H1 (cell line): ENCODE measurements around the gene LLGL2. TPM values are rescaled to one million over a fixed set of nuclear protein-coding genes. Genes with fewer than 3 reads are reported as not detected.

Experiments used
- CTCF ChIA-PET: fragments of 300-600 bp; sonication (Branson Sonifier 250); formaldehyde crosslinking; loops from one replicate; lab custom pipeline; 2021; ENCODE audit not compliant: partially characterized antibody; lab: Charles Lee
- POLR2A ChIA-PET: fragments of 300-600 bp; sonication (Branson Sonifier 250); formaldehyde crosslinking; loops from one replicate; lab custom pipeline; 2021; ENCODE audit warnings: inconsistent platforms; ENCODE audit not compliant: partially characterized antibody; lab: Charles Lee
- DNase-seq, 2 experiments: peaks; one replicate each; pipeline versions ENCODE4 v3.0.0 to v3.0.0-alpha.2; 2010 to 2022; ENCODE audit warnings: low spot score in 2 of 2, low read depth in 1 of 2, mixed read lengths in 1 of 2
- FAIRE-seq: peaks from 2 replicates; lab custom pipeline; 2011; peaks lifted over from hg19 to GRCh38; lab: Jason Lieb, UNC
- H2AFZ ChIP-seq: 2 replicates; pipeline ENCODE4 v1.8.1; 2012; ENCODE audit warnings: low read length, inconsistent platforms
- H2AK5ac ChIP-seq: 2 replicates; pipeline ENCODE4 v1.6.1; 2013; ENCODE audit warnings: low read depth, low read length
- H2BK120ac ChIP-seq: replicated peaks from 2 replicates; pipeline ENCODE3; 2013; ENCODE audit warnings: low read depth, low read length, inconsistent platforms
- H2BK12ac ChIP-seq: 2 replicates; pipeline ENCODE4 v1.6.1; 2013; ENCODE audit warnings: low read depth, low read length
- H2BK15ac ChIP-seq: 2 replicates; pipeline ENCODE4 v1.6.1; 2013; ENCODE audit warnings: low read length
- H2BK20ac ChIP-seq: 2 replicates; pipeline ENCODE4 v1.6.1; 2013; ENCODE audit warnings: low read length
- H2BK5ac ChIP-seq: 2 replicates; pipeline ENCODE4 v1.6.1; 2013; ENCODE audit warnings: low read depth, low read length
- H3K14ac ChIP-seq: 2 replicates; pipeline ENCODE4 v1.6.1; 2013; ENCODE audit warnings: inconsistent platforms; ENCODE audit not compliant: insufficient read length
- H3K18ac ChIP-seq: 2 replicates; pipeline ENCODE4 v1.6.1; 2013; ENCODE audit warnings: low read length; ENCODE audit errors: extremely low read depth
- H3K23ac ChIP-seq: 2 replicates; pipeline ENCODE4 v1.6.1; 2013; ENCODE audit warnings: inconsistent platforms; ENCODE audit not compliant: insufficient read length
- H3K23me2 ChIP-seq: 2 replicates; pipeline ENCODE4 v1.6.1; 2013; ENCODE audit warnings: low read depth, low read length
- H3K27ac ChIP-seq: 2 replicates; pipeline ENCODE4 v1.6.1; 2011; ENCODE audit warnings: low read depth, low read length, inconsistent platforms
- H3K27me3 ChIP-seq, 4 experiments: replicated peaks in 1 of 4; 1 replicate in 1 of 4; 2 replicates in 3 of 4; pipeline versions ENCODE4 v1.6.1 to v1.8.1; 2011 to 2013; ENCODE audit warnings: low read length in 3 of 4, mild to moderate bottlenecking in 3 of 4, inconsistent platforms in 2 of 4, mixed read lengths in 2 of 4, moderate library complexity in 1 of 4; ENCODE audit not compliant: control insufficient read depth in 3 of 4, insufficient read depth in 3 of 4; ENCODE audit errors: extremely low read depth in 1 of 4
- H3K36me3 ChIP-seq, 4 experiments: 2 replicates each; pipeline versions ENCODE4 v1.6.1 to v1.8.1; 2011 to 2013; ENCODE audit warnings: mild to moderate bottlenecking in 4 of 4, low read length in 3 of 4, moderate library complexity in 2 of 4, control low read depth in 1 of 4, inconsistent platforms in 1 of 4; ENCODE audit not compliant: insufficient read depth in 4 of 4, control insufficient read depth in 2 of 4
- H3K4ac ChIP-seq: replicated peaks from 2 replicates; pipeline ENCODE3; 2013; ENCODE audit warnings: low read length, low read depth, mixed read lengths, inconsistent platforms; ENCODE audit not compliant: insufficient read length
- H3K4me1 ChIP-seq, 4 experiments: replicated peaks in 1 of 4; 1 replicate in 1 of 4; 2 replicates in 3 of 4; pipeline versions ENCODE4 v1.6.1 to v1.8.1; 2011 to 2013; ENCODE audit warnings: low read length in 3 of 4, inconsistent platforms in 2 of 4, mixed read lengths in 1 of 4; ENCODE audit not compliant: insufficient read depth in 4 of 4, control insufficient read depth in 3 of 4
- H3K4me2 ChIP-seq, 2 experiments: 2 replicates each; pipeline versions ENCODE4 v1.6.1 to v1.8.1; 2011 to 2013; ENCODE audit warnings: low read depth in 2 of 2, low read length in 2 of 2, control low read depth in 1 of 2, inconsistent platforms in 1 of 2, mild to moderate bottlenecking in 1 of 2; ENCODE audit not compliant: insufficient read depth in 1 of 2
- H3K4me3 ChIP-seq, 4 experiments: fragments of 200-600, 300-600 bp in 1 of 4; sonication (generic), shearing (Covaris generic), sonication (Bioruptor Twin) in 1 of 4; 2 replicates each; pipeline versions ENCODE4 v1.5.1 to v1.8.1; 2011 to 2016; ENCODE audit warnings: low read length in 4 of 4, low read depth in 3 of 4, control low read depth in 2 of 4, inconsistent platforms in 2 of 4, mild to moderate bottlenecking in 2 of 4, mixed read lengths in 1 of 4, moderate library complexity in 1 of 4; ENCODE audit not compliant: insufficient read depth in 2 of 4; ENCODE audit errors: extremely low read depth in 1 of 4
- H3K56ac ChIP-seq: replicated peaks from 2 replicates; pipeline ENCODE3; 2013; ENCODE audit warnings: low read depth, mild to moderate bottlenecking, mixed read lengths, low read length, inconsistent platforms; ENCODE audit not compliant: insufficient read length
- H3K79me1 ChIP-seq: 2 replicates; pipeline ENCODE4 v1.6.1; 2013; ENCODE audit warnings: low read depth, low read length, control low read depth
- H3K79me2 ChIP-seq, 2 experiments: 2 replicates each; pipeline versions ENCODE4 v1.6.1 to v1.8.1; 2012 to 2013; ENCODE audit warnings: low read length in 2 of 2, mild to moderate bottlenecking in 2 of 2, inconsistent platforms in 1 of 2; ENCODE audit not compliant: insufficient read depth in 2 of 2, control insufficient read depth in 1 of 2
- H3K9ac ChIP-seq, 4 experiments: replicated peaks in 1 of 4; 1 replicate in 1 of 4; 2 replicates in 3 of 4; pipeline versions ENCODE4 v1.6.1 to v1.8.1; 2011 to 2013; ENCODE audit warnings: low read depth in 3 of 4, low read length in 3 of 4, control low read depth in 2 of 4, mild to moderate bottlenecking in 2 of 4, moderate library complexity in 2 of 4, inconsistent platforms in 1 of 4; ENCODE audit errors: extremely low read depth in 1 of 4
- H3K9me3 ChIP-seq, 2 experiments: 2 replicates each; pipeline versions ENCODE4 v1.6.1 to v1.8.1; 2012 to 2013; ENCODE audit warnings: mild to moderate bottlenecking in 2 of 2, moderate library complexity in 2 of 2, control low read depth in 1 of 2, inconsistent platforms in 1 of 2, low read depth in 1 of 2, low read length in 1 of 2, mixed read lengths in 1 of 2; ENCODE audit not compliant: insufficient read depth in 2 of 2
- H4K20me1 ChIP-seq, 2 experiments: replicated peaks in 1 of 2; 2 replicates each; pipeline versions ENCODE3 to v1.8.1; 2011 to 2013; ENCODE audit warnings: inconsistent platforms in 2 of 2, low read length in 2 of 2, mild to moderate bottlenecking in 1 of 2; ENCODE audit not compliant: insufficient read depth in 2 of 2, control insufficient read depth in 1 of 2
- H4K5ac ChIP-seq: 2 replicates; pipeline ENCODE4 v1.6.1; 2013; ENCODE audit warnings: low read length, low read depth, mixed read lengths, inconsistent platforms; ENCODE audit not compliant: insufficient read length
- H4K8ac ChIP-seq: 2 replicates; pipeline ENCODE4 v1.8.0; 2013; ENCODE audit warnings: mild to moderate bottlenecking, moderate library complexity, low read length, inconsistent platforms; ENCODE audit not compliant: insufficient read depth; ENCODE audit errors: extremely low read depth
- H4K91ac ChIP-seq: replicated peaks from 2 replicates; pipeline ENCODE3; 2013; ENCODE audit warnings: low read length, mixed read lengths, inconsistent platforms; ENCODE audit not compliant: insufficient read length
- SUZ12 ChIP-seq: fragments of 200-600 bp; sonication (generic); IDR thresholded peaks from 2 replicates; pipeline ENCODE4 v1.6.1; 2012; ENCODE audit warnings: mild to moderate bottlenecking, inconsistent platforms, low read length, moderate library complexity, mixed read lengths
- YY1 ChIP-seq: IDR thresholded peaks from 2 replicates; pipeline ENCODE4 v1.6.1; 2011; ENCODE audit warnings: low read depth, mild to moderate bottlenecking, low read length
- WGBS, 2 experiments: shearing (Covaris generic) in 1 of 2; methylation state at CpG; one replicate each; pipeline versions ENCODE4 v1.1.6 to v1.1.7; 2013 to 2015; ENCODE audit warnings: low lambda C conversion rate in 2 of 2, mixed read lengths in 2 of 2, inconsistent platforms in 1 of 2, low coverage in 1 of 2, missing lambda C conversion rate in 1 of 2; ENCODE audit not compliant: insufficient replicate concordance in 2 of 2, insufficient coverage in 1 of 2, insufficient read length in 1 of 2; ENCODE audit errors: extremely low coverage in 1 of 2, missing lambda C conversion rate in 1 of 2; 5-methylcytosine and 5-hydroxymethylcytosine counted together
- polyA plus RNA-seq, 7 experiments: library from polyadenylated mRNA; depleted of rRNA in 3 of 7; stranded (reverse) in 5 of 7; unstranded in 2 of 7; fragments of >200 nt in 5 of 7; fragments of 200-250 nt in 2 of 7; gene quantifications; 1 replicate in 5 of 7; 2 replicates in 1 of 7; 4 replicates in 1 of 7; pipeline versions ENCODE4 v1.2.1 to v1.2.3, GENCODE V29; 2011 to 2013; ENCODE audit warnings: missing spikeins in 2 of 7, mixed read lengths in 2 of 7
- total RNA-seq: library from RNA; stranded (reverse); fragmentation: NEBNext Ultra II Directional; extraction: Animal tissue kit (Norgen Biotek cat#: 25700); gene quantifications from 2 replicates; pipeline ENCODE4 v1.2.1, GENCODE V29; 2021

Gene LLGL2
- total and polyA plus RNA-seq, 2 of the 8 experiments (the other 6 are each of a cell fraction or from before 2014, with no cell fraction given) = 64.5 to 77.1 TPM

DNA sequence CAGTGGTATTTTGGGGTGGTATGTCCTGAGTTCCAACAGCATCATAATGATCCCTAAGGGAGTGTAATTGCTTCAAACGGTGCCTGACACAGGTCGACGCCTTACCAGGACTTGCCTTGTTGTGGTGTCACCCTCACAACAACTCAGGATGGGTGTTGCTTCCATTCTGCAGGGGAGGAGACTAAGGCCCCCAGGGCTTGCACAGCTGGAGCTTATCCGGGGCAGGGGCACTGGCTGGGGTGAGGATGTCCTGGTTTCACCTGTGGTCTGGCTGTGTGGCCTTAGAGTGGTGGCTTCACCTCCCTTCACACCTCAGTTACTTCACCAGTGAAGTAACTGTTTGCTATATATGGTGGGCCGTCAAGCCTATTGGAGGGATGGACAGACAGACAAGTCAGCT, 23.3 kb downstream of the LLGL2 start:
- Histone ChIP-seq H2BK20ac (0 out of 2 replicates have a peak overlapping the region, but pooled peaks have one; percentile 55), H3K14ac (no peak overlapping the region), H2AK5ac (peak overlapping the region; percentile 54; the same call in 1 of the 2 replicates), H3K56ac (no peak overlapping the region), H4K91ac (peak overlapping the region; percentile 85), H2BK12ac (peak overlapping the region; percentile 68), H3K4me2 (peak overlapping the region; percentile 48 to 87), H3K79me1 (no peaks in the 10 kb centered on the region; the same call in 1 of the 2 replicates), H2BK15ac (peak overlapping the region; percentile 92; the same call in 1 of the 2 replicates), H2BK5ac (peak overlapping the region; percentile 99; the same call in 1 of the 2 replicates), H3K4ac (peak overlapping the region; percentile 75), H3K27me3 (no peaks in the 10 kb centered on the region), H3K27ac (0 out of 2 replicates have a peak overlapping the region, but pooled peaks have one; percentile 87), H3K23me2 (peaks cover 1% of the 10 kb centered on the region; the same call in 1 of the 2 replicates), H3K9ac (peak overlapping the region in 1 of 4 experiments; percentile 29; a peak in 1 of 7 replicates), H3K18ac (peak overlapping the region; percentile 79; the same call in 1 of the 2 replicates), H4K8ac (peak overlapping the region; percentile 76; the same call in 1 of the 2 replicates), H3K4me3 (peak overlapping the region in 2 of 4 experiments; percentile 28 to 60; a peak in 3 of 8 replicates), H2AFZ (no peak overlapping the region), H4K20me1 (no peaks in the 10 kb centered on the region), H4K5ac (peak overlapping the region; percentile 70), H3K36me3 (no peaks in the 10 kb centered on the region), H3K23ac (no peak overlapping the region), H3K79me2 (no peaks in the 10 kb centered on the region), H3K9me3 (no peaks in the 10 kb centered on the region), H2BK120ac (peak overlapping the region; percentile 47), H3K4me1 (peaks cover 10 to 25% (median 16%) of the 10 kb centered on the region in 4 experiments)
- DNase-seq = no peak
- ChIA-PET CTCF (interaction anchor here (0.9 to 1.5 kb wide), 4 partner anchors 9 to 443 kb away, joined by 3 to 4 read pairs (median 4); no protein-coding TSS in a partner anchor), POLR2A (interaction anchor here (0.6 to 2.9 kb wide), 3 partner anchors 23 to 32 kb away, joined by 3 to 19 read pairs (median 3); partner anchors contain the start of genes LLGL2 and TSEN54)
- FAIRE-seq = no peak
- 84% methylated on average over 5 of the region's 5 CpGs; no CpG with 5 or more reads in 1 of the 2 experiments for WGBS, 2 experiments
- TF ChIP-seq YY1 (no peak), SUZ12 (no peak)
